GM21515 (cell line): ENCODE measurements around the gene TEAD3.

Experiments used
- ATAC-seq: cut with Tn5 transposase; IDR thresholded peaks from one replicate; pipeline ENCODE4 v1.9.1; 2021; ENCODE audit not compliant: unreplicated experiment

TEAD3 gene

DNA sequence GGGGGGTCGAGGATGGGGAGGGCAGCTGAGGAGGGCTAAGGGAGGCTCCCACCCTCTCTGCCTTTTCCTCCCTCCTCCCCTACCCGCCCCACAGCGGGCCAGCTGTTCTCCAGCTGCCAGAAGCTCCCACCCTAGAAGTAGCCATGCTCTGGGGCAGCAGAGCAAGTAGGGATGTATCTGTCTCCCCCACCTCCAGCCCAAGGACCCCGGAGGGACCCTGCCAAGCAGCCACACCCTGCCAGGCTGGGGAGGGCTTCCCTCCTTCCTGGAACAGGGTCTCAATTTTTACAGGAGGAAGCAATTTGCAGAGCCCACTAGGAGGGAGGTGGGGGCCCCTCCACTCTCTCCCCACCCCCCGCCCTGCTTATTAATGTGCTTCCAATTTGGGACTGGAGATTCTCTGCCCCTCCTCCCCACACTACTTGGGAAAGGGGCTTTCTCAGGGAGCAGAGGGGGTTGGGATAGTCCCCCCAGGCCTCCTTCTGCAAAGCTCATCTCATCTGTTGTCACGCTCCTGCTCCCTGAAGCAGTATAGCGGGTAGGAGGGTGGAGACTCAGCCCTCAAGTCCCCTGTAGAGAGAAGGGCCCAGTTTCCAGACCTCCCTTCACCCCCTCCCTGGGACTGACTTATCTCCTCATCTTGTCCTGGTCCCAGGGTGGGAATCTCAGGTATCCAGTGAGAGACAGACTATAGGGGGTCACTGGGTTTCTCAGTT, 4.5 kb downstream of the TEAD3 start:
- ATAC-seq, result no peak

DNA sequence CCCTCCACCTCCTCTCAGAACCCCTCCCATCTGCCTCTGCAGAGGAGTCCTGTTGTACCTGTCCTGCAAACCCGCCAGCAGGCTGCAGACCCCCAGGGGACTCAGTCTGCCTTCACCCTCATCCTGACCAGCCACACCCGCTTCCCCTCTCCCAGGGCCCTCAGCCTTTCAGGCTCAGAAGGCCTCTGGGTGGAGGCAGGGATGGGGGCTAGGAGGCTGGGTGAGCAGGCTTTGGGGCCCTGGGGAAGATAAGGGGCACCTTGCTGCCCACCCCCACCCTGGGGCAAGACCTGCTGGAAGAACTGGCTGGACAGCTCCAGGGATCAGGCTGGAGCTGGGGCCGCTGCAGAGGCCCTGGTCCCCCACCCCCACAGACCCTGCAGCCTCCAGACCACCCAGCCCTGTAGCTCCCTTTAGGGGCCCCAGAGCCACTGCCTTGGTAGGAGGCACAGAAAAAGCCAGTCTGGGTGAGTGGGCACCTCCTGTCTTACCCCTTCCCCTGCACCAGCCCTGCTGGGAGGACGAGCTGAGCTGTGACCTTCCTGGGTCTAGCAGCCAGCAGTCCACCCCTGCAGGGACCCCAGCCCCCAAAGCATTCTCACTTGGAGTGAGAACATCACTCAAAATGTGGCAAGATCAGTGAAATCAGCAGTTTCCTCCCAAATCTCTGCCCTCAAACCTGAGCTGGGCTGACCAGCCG, 5.2 kb downstream of the TEAD3 start:
- ATAC-seq, result no peak

DNA sequence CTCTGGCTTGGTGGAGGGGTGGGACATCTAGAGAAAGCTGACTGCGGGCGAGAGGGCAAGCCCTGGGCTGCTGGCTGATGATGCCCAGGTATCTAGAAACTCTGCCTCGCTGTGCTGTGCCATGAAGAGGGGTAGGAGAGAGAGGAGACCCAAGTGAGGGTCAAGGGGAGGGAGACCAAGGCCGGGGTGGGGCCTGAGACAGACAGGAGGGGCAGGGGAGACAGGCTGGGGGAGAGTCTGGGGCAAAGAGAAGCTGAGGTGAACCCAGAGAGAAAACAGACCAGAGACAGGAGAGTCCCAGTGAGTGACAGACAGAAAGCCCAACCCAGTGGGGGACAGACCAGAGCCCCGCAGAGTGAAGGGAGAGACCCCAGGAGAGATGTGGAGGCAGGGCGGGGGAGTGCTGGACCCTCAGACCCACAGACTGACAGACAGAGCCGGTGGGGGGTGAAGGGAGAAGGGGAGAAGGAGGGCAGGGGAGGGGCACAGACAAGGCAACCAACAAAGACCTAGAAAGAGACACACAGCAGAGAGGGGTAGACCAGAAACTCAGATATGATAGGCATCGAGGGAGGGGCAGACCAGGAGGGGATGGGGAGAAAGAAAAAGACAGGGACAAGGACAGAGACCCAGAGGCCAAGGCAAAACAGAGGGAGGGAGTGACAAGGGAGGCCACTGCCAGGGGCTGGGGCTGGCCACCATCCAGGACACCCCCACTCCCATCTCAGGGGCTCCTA, 5.9 kb downstream of the TEAD3 start:
- no peak for ATAC-seq

DNA sequence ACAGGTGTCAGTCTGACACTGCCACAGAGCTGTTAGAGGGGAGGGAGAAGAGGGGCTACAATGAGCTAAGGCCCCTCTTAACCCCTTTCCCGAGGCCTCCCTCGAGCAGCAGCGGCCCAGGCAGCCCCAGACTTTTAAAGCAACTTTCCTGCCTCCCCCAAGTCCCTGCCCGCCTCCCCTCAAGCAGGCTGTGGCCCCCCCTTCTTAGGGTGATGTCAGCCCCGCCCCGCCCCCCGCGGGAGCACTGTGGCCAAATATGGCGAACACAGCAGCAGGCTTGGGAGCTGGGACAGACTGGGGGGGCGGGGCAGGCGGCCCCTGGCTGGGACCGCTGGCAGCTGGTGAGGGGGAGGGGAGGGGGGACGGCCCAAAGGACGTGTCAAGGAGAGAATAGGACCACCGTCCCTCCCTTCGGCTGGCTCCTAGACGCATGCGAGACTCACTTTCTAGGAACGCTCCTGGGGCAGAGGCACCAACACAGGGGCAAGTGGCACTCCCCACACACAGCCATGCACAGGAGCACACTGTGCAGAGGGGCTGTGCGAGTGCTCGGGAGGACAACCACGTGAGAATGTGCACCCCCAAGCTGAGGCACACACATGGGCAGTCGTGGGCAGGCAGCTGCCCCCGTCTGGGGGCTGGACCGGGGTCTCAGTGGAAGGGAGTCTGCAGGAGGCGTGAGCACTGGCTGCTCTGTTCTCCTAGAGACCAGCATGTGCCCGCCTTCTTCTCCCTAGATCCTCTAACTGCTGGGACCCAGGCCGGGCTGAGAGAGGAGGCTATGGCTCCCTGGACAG, 6.7 kb downstream of the TEAD3 start:
- ATAC-seq, result no peak

DNA sequence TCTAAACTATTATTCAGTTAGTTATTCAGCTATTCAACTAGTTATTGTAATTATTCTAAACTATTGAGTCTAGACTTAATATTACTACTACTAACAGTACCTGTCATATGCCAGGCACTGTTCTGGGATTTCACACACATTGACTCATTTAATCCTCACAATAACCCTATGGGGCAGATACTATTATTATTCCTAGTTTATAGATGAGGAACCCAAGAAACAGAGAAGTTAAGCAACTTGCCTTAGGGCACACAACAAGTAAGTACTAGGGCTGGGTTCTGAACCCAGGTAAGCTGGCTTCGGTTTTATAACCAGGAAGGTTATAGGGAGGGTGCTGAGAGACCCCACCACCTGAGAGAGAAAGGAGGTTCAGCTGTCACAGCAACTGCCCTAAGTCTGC, 7.8 kb downstream of the TEAD3 start:
- no peak for ATAC-seq

DNA sequence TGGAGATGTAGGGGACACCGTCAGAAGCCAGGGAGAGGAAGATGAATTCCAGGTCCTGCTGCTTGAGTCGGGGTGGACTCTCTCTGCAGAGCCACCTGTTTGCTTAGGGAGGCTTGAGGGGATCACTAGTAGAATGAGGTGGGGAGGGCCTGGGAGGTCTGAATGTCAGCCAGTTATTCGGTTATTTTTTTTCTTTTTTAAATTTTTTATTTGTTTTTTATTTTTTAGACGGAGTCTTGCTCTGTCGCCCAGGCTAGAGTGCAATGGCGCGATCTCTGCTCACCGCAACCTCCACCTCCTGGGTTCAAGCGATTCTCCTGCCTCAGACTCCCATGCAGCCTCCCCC, 8.4 kb downstream of the TEAD3 start:
- ATAC-seq, result no peak

DNA sequence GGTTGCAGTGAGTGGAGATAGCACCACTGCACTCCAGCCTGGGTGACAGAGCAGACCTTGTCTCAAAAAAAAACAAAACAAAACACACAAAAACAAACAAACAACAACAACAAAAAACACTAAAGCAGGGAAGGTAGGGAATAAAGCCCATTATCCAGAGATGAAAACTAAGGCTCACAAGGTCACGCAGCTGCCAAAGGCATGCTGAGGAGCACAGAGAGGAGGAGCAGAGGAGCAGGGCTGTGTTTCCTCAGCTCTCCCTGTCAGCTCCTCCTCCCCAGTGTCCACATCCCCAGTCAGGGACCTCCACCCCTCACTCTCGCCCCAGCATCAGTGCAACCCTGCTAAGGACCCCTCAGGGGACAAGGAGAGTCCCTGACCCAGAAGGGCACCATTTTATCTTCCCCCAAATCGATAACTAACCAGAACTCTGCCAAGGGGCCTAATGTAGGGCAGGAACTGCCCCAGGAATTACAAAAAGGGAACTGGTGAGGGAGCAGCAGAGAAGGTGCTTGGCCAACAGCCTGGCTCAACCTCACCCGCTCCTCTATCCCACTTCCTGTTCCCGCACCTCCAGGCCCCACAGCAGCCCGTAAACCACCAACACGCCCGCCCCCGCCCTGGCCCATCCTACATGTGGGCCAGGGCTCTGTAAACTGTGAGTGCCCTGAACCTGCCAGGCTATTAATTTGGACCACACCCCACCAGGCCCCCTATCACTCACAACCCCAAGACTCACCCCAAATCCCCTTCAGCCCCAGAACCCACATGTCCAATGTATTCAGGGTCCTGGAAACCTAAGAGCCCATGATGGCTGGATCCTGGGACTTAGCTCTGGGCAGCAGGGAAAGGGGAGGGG, 9.0 kb downstream of the TEAD3 start:
- ATAC-seq, result no peak

DNA sequence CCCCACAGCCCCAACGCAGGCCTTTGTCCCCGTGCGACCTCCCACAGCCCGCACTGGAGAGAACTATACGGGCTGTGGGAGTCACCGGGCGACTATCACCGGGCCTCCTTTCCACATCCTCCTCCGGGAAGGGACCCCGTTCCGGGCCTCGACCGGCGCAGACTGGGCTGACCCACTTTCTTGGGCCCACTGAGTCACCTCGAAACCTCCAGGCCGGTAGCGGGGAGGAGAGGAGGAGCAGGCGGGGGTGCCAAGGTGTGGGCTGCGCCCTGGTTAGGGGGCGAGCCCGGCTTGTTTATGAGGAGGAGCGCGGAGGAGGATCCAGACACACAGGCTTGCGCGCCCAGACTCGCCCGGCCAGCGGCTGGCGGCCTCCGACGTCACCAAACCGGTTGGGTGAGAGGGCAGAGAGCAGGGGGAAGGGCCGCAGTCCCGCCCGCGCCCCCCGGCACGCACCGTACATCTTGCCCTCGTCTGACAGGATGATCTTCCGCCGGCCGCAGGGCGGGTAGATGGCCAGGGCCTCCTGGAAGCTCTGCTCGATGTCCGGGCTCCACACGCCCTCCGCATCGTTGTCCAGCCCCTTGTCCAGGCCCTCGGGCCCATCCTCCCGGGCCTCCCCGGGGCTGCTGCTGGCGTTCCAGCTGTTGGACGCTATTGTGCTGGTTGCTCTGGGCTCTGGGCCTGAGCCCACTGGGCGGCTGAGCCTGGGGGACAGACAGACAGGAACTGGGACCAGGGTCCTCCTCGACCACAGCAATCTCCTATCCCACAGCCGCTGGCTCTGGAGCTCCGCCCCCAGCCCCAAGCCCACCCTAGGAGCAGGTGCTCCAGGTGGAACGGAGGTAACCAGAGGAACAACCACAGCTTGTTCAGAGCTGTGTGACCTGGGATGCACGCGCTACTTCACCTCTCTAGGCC, 10.6 kb downstream of the TEAD3 start:
- ATAC-seq, result no peak

DNA sequence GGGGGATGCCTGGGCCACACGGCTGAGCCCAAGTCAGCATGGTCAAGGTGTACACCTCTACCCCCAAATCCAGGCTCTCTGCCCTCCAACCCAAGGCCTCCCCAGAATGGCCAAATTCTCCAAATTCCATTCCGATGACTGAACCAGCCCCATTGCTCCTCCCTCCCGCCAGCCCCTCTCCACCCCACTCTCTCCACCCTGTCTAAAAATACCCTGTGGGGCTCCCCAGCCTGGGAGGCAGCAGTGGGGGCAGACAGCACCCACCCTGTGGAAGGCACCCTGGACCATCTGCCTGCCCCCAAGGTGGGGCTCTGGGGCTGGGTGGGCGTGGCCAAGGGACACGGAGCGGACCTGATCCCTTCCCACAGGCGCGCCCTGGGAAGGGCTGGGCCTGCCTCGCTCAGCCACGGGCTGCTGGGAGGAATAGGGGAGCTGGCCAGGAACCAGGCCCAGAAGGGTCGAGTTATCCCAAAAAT, 11.4 kb downstream of the TEAD3 start:
- no peak for ATAC-seq

DNA sequence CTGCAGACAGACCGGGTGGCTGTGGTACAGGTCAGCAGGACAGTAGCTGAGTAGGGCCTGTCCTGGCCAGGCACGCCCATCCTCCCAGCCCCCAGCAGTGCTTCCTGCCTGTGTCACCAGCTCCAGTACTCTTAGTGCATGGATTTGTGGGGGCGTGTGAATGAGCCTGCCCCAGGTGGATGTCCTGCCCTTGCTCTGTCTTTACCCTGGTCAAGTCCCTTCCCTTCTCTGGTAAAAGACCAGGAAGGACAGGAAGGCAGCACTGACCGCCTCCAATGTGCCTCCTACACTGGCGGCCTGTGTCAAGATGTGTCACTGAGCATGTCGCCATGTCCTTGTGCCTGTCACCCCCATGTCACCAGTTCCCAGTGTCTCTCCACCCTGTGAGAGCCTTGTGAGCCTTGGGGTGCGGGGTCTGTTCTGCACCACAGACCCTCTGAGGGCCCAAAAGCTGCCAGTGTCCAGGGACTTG, 11.9 kb downstream of the TEAD3 start:
- no peak for ATAC-seq

DNA sequence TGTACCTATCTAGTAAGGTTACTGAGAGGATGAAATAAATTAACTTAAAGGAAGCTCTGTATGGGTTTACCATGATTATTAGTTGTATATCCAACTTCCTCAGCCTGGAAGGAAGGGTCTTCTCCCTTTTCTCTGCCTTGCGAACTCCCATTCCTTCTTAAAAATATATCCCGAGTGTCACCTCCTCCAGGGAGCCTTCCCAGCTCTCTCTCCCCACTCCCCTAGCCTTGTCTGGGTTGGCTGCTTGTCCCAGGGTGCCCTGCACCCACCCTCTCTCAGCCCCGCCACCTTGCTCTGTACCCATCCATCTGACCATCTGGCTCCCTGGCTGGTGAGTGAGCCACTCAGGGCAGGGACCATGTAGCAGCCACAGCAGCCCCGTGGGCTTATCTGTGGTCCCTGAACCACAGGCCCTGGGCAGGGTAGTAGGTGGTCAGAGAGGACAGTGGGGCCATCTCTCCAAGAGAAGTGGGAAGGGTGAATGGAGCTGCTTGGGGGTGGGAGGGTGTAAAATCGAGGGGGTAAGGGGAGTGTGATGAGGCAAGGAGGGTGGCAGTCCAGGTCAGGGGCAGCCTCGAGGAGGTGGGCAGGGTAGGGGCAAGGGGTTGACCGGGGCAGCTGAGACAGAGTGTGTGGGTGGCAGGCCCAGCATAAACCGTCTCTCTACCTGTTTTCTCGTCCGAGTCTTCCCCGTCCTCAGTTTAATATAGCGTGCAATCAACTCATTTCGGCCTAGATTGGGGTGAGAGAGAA, 12.8 kb downstream of the TEAD3 start:
- ATAC-seq, result no peak

DNA sequence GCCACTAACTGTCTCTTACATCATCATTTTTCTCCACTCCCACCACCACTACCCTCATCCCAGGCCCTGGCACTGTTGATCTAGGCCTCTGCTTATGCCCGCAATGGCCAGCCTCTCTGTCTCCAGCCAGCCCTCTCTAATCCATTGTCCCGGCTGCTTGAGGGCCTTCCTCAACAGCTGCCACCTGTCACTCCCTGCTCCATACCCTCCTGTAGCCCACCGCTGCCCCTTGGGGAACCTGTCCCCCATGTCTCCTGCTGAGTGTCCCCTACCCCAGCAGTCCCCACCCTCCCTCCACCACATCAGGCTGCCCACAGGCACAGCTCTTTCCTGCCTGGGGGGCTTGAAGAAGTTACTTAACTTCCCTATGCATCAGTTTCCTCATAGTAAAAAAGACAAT, 13.4 kb downstream of the TEAD3 start:
- ATAC-seq, result no peak

DNA sequence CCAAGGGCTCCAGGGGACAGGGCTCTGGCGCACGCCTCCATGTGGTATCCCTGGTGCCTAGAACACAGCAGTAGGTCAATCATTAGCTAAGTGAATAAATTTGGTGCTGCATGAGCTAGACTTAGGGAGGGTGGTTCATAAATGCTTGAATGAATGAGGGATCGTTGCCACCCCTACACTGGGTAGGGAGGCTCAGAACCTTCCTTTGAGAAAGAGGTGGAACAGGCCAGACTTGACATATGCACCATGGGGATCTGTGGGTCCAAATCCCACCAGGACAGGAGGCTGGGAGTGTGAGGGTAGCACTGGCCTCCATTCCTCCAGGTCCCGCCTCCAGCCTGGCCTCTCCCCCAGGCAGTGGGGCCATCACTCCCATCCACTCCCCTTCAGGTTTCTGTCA, 13.8 kb downstream of the TEAD3 start:
- ATAC-seq, result no peak

DNA sequence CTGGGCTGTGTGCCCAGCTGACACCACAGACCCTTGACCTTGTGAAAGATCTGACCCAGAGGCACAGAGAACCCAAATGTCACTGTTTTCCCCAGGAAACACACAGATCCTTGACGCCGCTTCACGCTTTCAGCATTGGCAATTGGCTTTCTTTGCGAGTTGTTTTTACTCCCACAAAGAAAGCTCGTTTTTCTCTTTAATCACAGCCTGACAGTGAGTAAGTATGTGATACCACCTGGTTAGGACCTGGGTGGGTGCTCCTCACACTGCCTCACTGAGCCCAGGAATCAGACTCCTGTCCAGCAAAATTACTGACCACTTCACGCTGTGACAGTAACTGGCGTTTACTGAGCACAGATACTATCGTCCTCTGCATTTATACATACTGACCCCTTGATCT, 15.7 kb downstream of the TEAD3 start:
- no peak for ATAC-seq

DNA sequence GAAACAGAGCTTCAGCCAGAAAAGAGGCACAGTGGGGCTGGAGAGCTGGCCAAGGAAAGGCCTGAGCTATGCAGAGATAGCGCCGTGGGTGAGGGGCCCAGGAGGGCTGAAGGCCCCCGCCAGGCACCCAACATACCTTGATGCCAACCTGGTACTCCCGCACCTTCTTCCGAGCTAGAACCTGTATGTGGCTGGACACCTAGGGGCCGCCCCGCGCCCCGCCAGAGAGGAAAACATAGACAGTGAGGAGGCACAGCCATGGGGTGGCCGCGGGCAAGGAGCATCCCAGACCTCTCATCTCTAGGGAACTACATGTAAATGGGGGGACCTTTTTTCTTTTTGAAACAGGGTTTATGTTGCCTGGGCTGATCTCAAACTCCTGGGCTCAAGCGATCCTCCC, 16.7 kb downstream of the TEAD3 start:
- no peak for ATAC-seq

DNA sequence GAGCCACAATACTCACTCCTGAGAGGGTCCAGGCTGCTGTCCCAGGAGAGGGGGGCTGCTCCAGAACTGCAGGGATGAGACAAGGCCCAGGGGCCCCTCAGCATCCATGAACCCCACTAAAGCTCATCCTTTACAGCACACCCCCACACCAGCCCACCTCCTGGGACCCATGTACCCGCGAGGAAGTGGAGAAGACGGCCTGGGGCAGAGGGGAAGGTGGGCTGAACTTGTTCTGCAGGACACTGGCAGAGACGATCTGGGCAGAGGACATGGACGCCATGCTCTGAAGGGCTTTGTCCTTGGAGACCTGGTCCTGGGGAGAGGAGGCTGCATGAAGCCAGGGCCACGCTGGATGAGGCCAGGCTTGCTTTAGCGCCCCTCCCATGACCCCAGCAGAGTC, 18.6 kb downstream of the TEAD3 start:
- ATAC-seq, result no peak

DNA sequence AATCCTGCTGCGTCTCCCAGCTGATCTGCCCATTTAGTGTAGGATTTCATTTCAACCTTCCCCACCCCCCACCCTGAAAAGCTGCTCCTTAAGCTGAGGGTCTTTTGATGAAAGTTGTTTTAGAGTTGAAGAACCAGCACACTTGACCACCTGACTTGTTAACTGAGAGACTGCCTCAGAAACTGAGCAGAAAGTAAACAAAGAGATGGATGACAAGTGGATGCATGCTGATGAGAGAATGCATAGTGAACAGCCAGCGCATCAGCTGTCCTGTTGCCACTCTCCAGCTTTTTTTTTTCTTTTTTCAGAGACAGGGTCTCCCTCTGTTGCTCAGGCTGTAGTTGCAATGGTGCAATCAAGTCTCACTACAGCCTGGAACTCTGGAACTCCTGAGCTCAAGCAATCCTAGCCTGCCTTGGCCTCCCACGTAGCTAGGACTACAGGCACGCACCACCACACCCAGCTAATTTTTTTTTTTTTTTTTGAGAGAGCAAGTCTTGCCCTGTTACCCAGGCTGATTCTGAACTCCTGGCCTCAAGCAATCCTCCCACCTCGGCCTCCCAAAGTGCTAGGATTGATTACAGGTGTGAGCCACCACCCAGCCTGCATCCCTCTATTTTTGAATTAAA, 19.2 kb downstream of the TEAD3 start:
- no peak for ATAC-seq

DNA sequence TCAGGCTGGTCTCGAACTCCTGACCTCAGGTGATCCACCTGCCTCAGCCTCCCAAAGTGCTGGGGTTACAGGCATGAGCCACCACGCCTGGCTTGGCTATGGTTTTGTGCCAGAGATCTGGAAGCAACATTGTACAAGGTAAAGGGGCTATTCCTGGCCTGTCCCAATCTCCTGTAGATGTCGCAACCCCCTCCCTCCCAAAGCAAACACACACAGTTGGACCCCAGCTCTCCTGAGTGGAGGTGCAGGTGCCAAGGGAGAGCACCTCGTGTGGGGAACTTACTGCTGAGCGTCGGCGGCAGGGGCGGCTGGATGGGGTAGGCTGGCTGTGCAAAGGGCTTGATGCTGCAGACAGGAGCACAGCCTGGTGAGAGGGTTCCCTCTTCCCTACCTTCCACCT, 19.9 kb downstream of the TEAD3 start:
- ATAC-seq, result no peak
